Epidermal melanocyte (primary cell): ENCODE measurements around the gene ENKUR.
A peak's percentile ranks its signal among the peaks of the same experiment; 100 is the strongest.
"Not testable (repeated sequence)": the region's sequence is repeated elsewhere in the genome, so short reads cannot be mapped to it uniquely, and the experiment has no call there.

Source experiments
- DNase-seq: peaks from one replicate; pipeline ENCODE4 v3.0.0; 2011; ENCODE audit warnings: low spot score; ENCODE audit not compliant: insufficient read length

The ENKUR gene

DNA sequence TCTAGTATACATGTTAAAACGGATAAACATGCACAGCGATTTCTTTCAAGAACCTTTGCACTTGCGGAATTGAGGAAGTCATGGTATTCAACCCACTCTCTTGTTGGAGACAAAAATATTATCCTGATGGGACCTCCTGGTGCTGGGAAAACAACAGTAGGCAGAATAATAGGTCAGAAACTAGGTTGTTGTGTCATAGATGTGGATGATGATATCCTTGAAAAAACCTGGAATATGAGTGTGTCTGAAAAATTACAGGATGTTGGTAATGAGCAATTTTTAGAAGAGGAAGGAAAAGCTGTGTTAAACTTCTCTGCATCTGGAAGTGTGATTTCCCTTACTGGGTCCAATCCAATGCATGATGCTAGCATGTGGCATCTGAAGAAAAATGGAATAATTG is 7.3 kb upstream of the ENKUR start:
- DNase-seq: no peak

DNA sequence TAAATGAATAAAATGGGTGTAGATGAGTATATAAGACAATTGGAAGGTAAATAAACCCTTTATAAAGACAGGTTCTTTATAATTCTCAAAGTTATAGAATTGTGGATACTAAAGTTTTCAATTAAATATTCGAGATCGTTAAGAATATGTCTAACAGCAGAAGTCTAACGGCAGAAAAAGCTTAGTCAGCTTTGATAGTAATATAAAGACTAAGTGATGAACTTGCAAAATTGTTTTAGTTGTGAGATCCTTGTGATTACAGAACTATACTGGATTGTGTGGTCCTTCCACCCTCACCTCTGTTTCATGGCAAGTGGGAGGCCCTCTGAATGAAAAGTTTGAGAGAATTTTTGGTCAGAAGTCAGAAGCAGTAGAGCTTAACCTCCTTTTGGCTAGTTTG is 2.7 kb upstream of the ENKUR start:
- no peak for DNase-seq

DNA sequence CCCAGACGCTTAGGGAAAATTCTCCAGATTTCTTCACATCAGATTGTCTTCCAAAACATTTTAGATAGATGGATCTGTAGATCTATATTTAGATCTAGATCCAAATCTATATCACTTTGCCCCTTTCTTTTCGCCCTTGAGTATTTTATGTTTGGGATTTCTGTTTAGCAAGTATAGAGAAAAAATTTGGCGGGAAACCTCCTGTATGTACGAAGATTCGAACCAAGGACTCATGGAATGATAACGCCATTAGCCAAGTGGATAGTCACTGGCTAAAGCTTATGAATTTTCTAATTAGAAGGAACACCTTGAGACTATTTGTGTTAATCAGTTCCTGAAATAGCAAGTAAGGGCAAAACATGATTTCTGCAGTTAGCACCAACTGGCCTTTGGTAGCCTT is 1.7 kb upstream of the ENKUR start:
- no peak for DNase-seq

DNA sequence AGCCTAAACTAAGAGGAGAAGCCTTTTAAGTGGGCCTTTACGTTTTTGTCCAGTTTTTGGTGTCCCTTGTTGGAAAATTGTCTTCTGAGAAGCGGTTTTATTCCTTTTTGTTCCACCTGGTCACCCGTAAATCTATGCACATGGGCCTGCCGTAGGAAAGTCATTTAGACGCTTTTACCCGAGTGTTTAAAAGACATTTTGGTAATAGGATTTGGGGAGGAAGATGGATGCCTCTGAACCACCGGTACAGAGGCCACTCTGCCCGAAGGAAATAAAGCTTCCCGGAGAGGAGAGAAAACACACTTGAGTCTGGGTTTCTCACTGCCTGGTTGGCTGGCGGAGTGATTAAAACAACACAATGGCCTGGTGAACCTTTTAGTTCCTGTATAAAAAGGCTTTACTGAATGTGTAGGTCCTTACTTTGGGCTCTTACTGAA is 1.2 kb upstream of the ENKUR start:
- DNase-seq: no peak

DNA sequence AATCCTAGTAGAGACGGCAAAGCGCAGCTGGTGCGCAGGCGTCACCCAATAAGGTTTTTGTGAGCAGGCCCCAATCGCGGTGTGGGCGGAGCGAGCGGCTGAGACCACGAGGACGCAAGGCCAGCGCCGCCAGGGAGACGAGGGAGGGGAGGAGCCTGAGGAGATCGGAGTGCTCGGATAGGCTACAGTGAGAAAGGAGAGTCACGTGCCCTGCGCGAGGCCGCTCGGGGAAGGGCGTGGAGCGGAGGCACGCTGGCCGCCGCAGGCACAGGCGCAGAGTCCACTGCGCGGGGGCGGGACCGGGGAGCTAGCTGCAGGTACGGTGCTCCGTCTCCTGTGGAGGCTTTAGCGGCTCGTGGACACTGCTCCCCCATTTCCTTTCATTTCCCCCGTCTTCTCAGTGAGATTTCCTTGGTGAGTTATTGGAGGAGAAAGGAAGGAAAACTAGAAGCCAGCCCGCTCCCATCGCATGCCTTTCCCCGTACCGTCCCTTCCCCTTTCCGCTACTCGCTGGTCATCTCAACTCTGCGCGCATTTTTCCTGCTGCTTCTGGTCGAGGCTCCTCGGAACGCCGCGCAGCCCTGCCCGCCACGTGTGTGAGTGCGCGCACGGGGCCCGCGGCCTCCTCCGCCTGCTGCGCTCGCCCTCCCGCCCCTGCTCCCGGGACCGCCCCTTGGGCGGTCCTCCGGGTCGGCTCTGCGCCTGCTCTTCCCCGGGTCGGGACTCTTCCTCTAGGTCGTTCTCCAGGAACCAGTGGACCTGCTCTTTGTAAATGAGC is 607 bp upstream of the ENKUR start, which contains the start of gene THNSL1:
TSS of gene THNSL1 (plus strand) at position 237 of the 778 bp plus-strand sequence. CDS start 6,612 bp downstream, outside the sequence.
- DNase-seq: peak; percentile 96

DNA sequence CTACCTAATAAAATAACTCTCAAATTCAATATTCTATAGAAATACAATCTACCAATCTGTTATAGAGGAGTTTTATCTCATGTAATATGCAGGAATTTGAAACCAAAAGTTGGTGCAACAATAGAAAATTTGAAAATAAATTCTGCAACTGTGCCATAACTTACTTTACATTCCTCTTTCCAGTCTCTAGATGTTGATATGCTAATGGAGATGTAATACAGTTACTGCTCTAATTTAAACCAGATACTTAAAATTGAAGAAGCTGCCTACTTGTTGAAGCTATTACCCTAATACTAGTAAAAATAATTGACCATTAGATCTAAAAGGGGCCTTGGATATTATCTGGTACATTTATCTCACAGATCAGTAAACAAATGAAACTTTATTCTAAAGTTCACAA is 1.4 kb downstream of the ENKUR start:
- no peak for DNase-seq

DNA sequence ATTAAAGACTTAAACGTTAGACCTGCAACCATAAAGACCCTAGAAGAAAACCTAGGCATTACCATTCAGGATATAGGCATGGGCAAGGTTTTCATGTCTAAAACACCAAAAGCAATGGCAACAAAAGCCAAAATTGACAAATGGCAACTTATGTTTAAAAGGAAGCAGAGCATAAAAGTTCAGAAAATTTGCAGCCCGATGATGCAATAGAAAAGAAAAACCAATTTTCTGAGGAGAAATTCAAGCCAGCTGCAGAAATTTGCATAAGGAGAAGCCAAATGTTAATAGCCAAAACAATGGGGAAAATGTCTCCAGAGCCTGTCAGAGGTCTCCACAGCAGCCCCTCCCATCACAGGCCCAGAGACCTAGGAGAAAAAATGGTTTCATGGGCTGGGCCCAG is 4.4 kb downstream of the ENKUR start:
- DNase-seq: not testable (repeated sequence)

DNA sequence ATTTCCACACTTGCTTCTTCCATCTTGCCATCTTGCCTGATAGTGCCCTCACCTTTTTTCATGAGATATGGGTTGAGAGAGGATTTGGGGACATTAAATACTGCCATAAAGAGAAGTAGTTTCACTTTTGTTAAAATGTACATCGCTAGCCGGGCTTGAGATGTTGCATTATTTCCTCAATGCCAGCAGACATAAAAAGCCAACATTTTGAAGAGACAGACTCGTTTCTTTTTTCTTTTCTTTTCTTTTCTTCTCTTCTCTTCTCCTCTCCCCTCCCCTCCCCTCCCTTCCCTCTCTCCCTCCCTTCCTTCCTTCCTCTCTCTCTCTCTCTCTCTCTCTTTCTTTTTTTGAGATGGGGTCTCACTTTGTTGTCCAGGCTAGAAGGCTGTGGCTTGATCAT is 17.9 kb downstream of the ENKUR start:
- no peak for DNase-seq

DNA sequence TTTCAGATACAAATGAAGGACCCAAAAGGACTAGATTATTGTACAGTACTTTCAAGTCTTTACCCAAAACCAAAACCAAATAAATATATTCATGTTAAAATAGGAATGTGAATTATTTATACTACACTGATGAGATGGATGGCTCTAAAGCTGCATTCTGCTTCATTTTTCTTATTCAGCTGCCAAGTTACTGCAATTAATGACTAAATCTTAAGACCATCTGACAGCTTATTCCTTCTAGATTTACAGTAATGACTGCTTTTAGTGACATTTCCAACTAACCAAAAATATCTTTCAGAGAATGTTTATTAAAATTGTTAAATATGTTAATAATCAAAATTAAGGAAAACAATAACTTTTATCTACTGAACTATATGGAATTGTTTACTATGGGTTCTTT is 20.9 kb downstream of the ENKUR start:
- no peak for DNase-seq

DNA sequence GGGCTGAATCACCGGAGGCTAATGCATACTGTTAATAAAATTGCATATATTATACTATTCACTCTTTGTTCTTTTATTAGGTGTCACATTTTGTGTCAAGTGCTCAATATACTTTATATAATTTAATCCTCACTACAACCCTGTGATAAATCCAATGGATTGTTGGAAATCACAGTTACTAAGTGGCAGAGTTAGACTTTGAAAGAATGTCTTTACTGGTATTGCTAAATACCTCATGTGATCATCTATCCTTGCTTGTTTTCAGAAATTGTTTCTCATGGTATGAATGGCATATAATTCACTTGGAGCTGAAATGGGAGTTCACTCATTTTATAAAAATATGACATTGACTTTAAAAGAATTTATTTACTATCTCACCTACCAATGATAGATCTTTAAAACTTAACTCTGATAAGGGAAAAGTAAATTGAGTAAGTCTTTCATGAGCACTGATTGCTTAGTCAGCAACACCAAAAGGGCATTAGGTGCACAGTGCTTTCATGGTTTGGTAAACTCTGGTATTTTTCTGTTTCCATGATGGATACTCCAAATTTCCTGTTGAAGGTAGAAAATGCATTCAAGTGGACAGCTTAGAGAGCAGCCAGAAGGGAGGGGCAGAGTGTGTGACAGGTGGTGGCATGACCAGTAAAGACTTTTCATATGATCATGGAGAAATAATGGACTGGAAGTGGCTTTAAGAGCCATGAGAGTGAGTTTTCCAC is 22.6 kb downstream of the ENKUR start:
- DNase-seq: no peak

DNA sequence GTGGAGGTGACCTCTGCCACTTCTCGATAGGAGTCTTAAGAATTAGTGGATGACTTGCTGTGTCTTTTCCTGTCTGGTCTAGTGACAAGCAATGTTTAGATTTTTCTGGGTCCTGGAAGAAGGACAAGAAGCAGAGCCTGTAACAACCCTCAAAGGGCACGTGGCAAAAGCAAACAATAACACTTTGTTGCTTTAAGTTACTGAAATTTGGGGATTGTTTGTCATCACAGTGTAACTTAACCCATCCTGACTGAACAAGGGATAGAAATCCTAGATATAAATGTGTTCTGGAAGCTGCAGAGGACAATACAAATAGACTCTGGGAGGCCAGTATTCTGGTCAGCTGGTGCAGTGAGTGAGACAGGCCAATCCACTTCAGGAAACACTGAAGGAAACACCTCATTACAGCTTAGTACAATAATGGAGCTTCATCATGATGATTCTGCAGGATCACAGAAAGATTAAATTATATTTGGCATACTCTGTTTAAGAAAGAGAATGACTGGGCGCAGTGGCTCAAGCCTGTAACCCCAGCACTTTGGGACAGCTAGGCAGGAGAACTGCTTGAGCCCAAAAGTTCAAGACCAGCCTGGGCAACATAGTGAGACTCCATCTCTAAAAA is 23.3 kb downstream of the ENKUR start:
- no peak for DNase-seq

DNA sequence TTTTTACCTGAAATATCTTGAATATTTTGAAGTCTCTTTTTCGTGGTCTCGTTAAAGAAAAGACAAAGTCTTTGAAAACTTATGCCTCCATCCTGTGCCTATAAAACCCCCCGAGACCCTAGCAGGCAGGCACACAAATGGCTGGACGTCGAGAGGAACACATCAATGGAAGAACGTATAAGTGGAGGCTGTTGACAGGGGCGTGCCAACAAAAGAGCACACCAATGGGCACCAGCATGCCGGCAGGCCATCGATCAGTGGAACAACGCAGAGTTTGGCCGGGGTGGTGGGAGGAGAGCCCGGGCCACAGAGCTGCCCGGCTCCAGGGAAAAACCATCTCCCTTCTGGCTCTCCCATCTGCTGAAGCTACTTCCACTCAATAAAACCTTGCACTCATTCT is 24.7 kb downstream of the ENKUR start:
- no peak for DNase-seq

DNA sequence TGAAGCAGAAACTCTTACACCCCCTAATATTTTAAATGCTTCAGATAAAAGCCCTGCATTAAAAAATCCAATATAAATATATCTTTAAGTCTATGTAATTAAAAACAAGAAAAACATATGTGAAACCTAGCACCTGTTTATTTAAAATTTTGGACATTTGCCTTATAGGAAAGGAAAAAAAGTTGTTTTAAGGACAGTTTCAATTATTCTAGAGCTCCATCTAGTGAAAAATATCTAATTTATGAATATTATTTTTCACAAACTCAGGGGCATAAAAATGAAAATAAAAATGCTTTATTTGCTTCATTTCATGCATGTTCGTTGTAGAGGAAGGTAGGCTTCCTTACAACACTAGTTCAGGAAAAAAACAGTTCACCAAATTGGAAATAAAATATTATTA is 26.1 kb downstream of the ENKUR start:
- DNase-seq: no peak

DNA sequence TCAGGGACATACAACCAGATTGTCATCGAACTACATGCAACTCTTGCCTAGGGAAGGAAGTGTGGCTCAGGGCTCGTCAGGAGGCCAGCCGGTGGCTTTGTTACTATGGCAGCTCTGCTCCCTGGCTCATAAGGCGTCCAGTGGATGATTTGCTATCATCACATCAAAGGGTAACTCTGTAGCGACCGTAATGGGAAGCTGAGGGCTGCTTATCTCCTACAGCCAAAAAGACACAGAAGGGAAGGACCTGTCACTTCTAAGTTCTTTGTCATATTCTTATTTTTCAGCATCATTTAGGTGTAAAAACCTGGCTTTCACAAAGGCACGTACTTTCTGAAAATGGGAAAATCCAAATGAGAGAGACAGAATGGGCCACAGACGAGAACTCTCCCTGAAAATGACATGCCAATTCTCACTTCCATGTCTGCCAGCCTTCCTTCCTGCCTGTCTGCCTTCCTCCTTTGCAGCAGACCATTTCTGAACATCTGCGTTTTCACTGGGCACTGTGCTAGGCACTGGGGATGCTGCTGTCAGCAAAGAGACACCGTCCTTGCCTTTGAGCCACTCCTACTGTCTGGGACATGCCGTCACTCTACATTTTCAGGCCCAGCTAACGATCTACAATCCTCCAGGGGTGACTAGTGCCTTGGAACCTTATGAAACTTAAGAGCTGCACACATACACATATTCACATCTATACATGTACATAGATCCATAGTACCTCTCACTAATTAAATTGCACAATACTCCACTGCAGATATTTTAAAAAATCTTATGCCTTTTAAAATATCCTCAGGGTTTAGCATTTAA is 26.9 kb downstream of the ENKUR start:
- no peak for DNase-seq

DNA sequence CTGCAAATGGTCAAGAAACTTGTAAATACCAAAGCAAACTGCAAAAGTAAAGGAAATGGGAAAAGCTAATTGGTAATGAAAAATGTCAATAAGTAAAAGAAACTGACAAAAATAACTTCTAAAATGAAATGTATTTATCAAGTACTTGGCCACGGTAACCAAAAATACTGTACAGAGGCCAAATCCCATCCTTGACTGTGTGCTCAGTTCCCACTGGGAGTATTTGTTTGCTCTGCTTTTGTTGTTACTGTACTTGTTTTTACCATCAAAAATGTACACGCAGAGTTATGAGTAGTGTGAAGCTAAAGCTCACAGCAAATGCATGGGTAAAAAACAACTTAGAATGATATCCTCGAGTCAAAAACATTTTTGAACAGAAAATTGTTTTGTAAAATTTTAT is 31.1 kb downstream of the ENKUR start:
- DNase-seq: no peak

DNA sequence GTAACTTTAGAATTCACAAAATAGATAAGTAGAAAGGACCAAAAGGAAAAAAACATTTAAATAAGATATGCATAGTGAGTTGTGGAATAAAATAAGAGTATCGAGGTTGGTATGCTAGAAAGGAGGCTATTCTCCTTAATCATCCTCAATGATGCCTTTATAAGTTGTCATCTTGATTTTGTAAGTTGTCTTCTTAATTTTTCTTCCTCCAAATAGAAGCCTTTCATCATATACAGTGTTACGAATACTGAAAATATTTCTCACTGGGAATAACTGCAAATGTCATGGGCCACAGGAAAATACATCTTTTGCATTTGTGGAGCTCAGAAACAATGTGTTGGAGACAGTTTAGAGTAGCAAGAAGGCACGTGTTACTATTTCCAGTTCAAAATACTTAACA is 32.0 kb downstream of the ENKUR start:
- no peak for DNase-seq

DNA sequence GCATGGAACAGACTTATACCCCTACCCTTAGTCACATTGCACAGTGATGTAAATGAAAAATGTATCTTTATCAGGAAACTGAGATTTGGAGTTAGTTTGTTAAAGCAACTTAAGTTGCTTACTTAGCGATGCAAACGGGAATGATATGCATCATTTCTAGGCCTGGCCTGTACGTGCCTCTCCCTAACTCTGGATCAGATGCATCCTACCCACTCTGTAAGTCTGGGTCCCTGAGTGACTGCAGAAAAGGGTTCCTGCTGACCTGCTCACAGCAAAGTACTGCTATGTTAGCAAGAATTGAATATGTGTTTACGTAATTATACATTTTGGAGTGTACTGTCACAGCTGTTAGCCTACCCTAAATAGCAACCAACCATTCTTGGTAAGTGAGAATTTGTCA is 32.8 kb downstream of the ENKUR start:
- DNase-seq: no peak

DNA sequence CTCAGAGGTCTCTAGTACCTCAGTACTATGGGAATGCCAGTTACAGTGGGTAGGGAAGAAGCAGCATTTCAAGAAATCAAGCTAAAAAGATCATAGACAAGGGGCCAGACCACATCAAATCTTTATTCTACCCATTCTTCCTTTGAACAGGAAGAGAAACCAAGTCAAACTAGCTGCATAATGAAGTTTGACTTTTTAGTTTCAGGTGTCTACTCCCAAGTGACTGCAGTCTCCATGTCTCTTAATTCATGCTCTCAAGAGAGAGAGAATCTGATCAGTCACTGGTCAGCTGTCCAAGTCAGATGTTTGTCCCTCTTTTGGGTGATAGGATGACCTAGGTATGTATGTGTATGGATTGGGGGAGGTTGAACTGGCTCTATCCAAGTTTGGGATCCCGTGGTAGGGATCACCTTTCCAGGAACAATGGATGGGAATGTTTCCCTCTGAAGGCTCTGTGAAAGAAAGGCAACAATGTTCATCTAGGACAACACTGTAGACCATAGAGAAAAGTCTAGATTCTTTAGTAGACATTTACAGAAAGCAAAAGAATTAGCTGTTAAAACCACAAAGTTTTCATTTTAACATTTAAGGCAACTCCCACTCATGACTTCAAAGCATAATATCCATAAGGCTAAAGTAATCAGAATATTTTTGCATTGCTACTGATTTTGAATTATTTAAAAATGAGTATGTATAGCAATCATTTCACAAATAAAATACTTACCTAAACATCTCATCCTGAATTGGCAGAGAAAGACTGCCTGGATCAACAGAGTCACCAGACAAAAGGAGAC is 33.4 kb downstream of the ENKUR start:
- DNase-seq: no peak

DNA sequence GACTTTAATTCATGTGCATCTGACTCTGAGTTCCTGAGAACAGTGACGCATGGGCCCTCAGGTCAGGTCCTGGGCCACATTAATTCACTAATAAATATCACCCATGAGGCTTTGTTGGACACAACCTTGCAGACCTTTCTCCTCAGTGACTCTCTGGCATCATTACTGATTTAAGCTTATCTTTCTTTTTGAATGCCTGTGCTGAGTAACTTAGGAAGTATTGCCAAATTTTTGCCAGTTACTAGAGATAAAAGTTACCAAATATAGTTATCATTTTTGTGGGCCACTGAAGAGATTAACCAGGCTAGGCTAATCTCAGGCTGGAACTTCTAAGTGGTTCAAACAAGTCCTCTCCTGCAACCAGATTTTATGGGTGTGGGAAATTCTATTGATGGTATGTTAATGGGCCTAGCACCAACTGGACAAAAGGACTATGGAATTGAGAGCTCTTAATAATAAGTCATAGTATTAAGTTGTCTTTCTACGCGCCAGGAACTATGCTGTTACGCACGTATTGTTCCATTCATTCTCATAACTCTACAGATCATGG is 34.7 kb downstream of the ENKUR start:
- no peak for DNase-seq

DNA sequence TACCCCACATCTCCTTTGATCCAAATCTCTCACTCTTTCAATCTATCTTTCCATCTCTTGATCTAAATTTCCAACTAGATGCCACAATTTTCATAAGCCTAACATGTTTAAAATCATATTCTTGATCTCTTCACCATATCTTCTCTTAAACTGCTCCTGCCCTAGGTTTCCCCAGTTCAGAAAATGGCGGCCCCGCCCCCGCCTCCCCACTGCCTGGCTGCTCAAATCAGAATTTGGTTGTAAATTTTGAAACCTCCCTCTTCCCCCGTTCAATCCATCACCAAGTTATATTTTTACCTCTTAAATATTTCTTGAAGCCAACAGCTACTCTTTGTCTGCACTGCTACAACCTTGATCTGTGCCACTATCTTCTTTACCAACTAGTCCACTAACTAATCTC is 36.3 kb downstream of the ENKUR start:
- DNase-seq: no peak
